NCI-H226 (cell line): Measurements from ENCODE around the gene WNK1.
"Not testable (repeated sequence)": the region's sequence is repeated elsewhere in the genome, so short reads cannot be mapped to it uniquely, and the experiment has no call there.

Source experiments
- DNase-seq: peaks from one replicate; pipeline ENCODE4 v3.0.0-alpha.2; 2015

The WNK1 gene

DNA sequence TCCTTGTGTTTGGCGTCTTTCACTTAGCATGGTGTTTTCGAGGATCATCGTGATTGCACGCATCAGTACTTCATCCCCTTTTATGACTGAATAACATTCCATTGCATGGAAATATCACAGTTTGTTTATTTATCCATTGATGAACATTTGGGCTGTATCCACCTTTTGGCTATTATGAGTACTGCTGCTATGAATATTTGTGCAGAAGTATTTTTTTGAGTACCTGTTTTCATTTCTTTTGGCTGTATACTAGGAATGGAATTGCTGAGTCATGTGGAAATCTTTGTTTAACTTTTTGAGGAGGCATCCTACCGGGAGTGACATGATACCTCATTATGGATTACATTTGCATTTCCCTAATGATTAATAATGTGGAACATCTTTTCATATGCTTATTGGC lies 66.4 kb downstream of the WNK1 start:
- DNase-seq: no peak

DNA sequence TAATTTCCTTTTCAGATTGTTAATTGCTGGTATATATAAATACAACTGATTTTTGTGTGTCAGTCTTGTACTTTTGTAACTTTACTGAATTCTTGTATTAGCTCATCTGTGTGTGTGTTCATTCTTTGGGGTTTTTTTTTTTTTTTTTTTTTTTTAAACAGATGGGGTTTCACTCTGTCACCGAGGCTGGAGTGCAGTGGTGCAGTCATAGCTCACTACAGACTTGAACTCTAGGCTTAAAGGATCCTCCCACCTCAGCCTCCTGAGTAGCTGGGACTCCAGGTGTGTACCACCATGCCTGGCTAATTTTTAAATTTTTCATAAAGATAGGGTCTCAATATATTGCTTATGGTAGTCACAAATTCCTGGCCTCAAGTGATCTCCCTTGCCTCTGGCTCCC lies 68.0 kb downstream of the WNK1 start:
- DNase-seq: no peak

DNA sequence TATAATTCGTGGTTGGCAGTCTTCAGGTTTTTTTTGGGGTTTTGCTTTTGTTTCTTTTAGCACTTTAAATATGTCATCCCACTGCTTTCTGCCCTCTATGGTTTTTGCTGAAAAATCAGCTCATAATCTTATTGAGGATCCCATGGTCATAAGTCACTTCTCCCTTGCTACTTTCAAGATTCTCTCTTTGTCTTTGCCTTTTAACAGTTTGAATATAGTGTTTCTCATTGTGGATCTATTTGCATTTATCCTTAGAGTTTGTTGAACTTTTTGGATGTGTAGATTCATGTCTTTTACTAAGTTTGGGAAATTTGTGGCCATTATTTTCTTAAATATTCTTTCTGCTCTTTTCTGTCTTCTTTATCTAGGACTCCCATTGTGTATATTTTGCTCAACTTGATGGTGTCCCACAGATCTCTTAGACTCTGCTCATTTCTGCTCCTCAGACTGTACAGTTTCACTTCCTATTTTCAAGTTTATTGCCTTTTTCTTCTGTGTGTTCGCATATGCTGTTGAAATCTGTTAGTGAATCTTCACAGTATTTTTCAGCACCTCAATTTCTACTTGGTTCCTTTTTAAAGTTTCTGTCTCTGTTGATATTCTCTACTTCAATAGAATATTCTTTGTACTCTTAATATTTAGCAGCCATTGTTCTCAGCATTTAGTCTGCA lies 70.8 kb downstream of the WNK1 start:
- DNase-seq: no peak

DNA sequence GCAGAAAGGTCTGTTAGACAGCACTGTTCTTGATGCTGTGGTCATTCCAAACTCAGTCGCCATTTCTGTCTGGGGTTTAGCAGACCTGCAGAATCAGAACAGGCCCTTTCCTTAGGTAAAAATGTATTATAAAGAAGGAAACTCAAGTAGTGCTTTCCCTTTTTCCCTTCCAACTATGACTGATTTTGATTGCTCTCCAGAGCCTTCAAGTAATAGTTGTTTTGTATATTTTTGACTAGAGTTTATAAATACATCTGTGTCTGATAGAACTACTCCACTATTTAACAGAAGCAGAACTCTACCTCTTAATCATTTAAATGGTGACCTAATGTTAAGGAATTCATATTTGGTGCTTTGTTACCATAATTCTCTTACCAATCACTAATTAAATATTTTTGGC lies 74.0 kb downstream of the WNK1 start:
- no peak for DNase-seq

DNA sequence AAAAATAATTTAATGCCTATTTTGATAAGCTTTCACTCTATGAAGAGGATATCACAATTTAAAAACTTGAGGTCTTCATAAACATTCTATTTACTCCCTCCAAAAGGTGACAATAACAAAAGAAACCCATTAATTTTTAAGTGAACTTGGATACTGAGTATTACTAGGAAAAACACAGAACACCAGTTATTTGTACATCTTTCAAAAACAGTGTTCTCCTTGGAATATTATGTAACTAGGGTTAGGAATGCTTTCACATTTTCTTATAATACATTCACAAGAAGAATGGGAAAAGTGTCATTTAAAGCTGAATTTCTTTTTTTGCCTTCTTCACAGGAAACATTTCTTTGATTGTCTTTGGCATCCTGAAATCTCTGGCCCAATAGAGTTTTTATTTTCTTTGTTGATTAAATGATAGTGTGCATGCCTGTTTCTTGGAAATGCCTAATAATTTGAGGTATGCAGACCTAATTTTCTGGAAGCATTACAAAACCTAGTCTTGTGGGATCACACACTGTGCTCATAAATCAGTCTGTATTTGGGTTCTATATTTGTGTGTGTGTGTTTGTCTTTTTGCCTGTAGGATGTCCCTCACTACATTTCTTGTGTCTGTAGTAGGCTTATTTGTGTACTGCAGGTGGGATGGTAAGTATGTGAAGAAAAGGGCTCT lies 76.5 kb downstream of the WNK1 start:
- DNase-seq: no peak

DNA sequence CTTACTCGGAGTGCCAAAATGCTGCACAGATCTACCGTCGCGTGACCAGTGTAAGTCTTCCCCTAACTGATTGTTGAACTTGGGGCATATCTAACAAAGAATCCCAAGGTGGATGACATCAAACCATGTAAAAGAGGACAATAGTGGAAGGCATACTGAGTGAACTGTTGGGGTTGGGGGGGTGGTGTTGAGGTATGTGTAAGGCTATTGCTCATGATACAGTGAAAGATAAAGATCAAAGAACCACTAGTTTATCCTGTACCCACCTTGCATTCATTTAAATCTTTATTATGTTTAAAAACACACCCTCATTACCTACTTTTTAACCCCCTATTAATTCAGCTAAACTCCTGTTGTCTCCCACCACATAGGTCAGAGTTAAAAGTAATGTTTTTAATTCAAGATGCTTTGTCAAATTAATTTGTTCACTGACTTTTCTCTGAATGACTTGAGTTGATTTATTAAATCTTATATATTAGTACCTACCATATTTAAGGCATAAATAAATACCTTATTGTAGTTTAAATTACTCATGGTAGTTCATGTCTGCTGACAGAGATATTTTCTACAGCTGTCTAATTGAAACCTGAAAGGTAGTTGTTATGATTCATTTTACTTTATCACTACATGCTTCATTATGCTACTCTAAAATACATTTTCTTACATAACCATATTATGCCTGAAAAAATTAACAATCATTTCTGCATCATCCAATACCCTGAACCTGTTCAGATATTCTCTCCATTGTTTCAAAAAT lies 77.9 kb downstream of the WNK1 start:
- DNase-seq: no peak

GRCh38 chr12:835754-836518 lies 83.6 kb downstream of the WNK1 start:
- no peak for DNase-seq

DNA sequence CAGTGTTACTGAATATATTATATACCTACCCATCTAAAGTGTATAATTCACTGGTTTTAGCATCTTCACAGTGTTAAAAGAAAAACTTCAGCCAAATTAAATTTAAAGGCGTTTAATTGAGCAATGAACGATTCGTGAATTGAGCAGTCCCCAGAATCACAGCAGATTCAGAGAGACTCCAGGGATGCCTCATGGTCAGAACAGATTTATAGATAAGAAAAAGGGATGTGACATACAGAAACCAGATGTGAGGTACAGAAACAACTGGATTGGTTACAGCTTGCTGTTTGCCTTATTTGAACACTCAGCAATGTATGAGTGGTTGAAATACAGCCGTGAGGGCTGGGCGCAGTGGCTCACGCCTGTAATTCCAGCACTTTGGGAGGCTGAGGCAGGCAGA lies 84.6 kb downstream of the WNK1 start:
- DNase-seq: no peak

- no peak for DNase-seq
Observed at GRCh38 chr12:837548-837947, 85.2 kb downstream of the WNK1 start.

DNA sequence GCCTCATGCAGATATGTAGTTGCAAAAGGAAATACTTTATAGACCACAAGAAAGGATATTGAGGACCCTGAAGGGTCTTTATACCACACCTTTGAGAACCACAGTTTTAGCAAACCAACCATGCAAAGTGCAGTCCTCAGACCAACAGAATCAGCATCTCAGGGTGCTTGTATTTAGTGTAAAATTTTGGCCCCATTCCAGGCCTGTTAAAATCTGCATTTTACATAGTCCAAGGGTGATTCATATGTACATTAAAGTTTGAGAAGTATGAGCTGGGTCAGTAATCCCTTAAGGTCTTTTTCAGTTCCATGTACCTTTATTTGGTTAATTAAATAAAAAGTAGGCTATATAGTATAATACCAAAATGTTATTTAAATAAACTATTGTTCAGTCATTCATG lies 91.2 kb downstream of the WNK1 start:
- peak; percentile 21 for DNase-seq

GRCh38 chr12:846421-846820 lies 94.0 kb downstream of the WNK1 start:
- DNase-seq: no peak

DNA sequence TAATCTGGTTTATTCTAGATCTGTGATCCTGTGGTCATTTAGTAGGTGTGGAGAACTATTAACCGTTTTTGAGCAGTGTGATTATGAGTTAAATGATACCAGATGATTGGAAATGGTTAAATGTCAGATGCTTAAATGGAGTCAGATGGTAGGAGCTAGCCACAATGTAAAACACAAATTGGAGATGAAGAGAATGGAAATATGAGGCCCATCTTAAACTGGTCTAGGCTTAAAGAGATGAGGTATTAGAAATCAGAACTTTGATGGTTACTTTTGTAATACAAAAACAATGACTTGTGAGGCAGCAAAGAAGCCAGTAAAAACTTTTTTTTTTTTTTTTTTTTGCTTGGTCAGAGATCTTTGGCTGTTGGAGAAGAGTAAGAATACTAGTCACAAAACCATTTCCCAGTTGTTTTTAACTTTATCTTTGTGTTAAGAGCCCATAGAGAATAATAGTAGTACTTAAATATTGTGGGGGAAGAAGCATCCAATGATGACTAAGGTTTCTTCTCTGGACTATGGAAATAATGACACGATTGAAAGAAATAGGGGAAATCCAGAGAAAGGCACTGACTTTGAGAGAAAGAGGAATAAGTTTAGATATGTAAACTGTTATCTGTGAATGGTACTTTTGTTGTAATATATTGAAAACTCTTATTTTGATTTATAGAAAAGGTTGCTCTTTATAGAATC lies 95.9 kb downstream of the WNK1 start:
- DNase-seq: peak; percentile 12

- no peak for DNase-seq
Observed at GRCh38 chr12:848882-849527, 96.6 kb downstream of the WNK1 start.

DNA sequence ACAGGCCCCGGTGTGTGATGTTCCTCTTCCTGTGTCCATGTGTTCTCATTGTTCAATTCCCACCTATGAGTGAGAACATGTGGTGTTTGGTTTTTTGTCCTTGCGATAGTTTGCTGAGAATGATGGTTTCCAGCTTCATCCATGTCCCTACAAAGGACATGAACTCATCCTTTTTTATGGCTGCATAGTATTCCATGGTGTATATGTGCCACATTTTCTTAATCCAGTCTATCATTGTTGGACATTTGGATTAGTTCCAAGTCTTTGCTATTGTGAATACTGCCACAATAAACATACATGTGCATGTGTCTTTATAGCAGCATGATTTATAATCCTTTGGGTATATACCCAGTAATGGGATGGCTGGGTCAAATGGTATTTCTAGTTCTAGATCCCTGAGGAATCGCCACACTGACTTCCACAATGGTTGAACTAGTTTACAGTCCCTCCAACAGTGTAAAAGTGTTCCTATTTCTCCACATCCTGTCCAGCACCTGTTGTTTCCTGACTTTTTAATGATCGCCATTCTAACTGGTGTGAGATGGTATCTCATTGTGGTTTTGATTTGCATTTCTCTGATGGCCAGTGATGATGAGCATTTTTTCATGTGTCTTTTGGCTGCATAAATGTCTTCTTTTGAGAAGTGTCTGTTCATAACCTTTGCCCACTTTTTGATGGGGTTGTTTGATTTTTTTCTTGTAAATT lies 97.5 kb downstream of the WNK1 start:
- not testable (repeated sequence) for DNase-seq

GRCh38 chr12:851343-851742 lies 99.0 kb downstream of the WNK1 start:
- DNase-seq: no peak

DNA sequence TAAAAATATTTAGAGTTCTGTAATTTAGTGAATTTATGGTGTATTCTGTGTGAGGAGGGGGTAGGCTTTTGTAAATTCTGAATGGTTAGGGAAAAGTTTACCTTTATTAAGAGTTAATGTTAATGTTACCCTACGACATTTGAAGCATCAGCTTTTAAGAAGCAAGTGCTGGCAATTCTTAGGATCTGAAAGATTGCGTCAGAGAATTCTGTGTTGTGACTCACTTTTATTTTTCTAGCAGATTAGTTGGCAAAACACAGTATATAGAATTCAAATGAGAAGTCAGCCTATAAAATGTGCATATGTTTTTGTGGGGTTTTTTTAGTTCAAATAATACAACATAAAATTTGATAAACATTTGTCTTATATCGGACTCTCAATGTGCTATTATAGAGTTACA lies 99.5 kb downstream of the WNK1 start:
- peak; percentile 66 for DNase-seq

- DNase-seq: no peak
Observed at GRCh38 chr12:852864-853263, 100.5 kb downstream of the WNK1 start.

DNA sequence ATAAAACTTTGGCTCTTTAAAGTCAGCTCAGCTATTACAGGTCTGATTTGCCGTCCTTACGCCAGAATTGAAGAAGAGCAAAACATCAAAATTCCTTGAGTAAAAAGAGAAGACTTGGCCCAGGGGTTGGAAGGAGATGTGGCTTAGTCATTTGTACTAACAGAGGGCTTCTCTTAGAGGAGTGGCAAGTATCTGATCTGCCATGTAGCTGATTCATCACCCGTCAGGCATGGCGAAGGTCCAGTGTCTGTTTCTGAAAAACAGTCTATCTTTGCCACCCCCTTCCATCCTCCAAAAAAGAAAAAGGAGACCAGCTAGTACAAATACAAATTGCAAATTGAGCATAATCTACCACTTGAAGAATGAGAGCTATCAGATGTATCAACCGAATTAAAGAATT lies 105.2 kb downstream of the WNK1 start:
- DNase-seq: peak; percentile 69

DNA sequence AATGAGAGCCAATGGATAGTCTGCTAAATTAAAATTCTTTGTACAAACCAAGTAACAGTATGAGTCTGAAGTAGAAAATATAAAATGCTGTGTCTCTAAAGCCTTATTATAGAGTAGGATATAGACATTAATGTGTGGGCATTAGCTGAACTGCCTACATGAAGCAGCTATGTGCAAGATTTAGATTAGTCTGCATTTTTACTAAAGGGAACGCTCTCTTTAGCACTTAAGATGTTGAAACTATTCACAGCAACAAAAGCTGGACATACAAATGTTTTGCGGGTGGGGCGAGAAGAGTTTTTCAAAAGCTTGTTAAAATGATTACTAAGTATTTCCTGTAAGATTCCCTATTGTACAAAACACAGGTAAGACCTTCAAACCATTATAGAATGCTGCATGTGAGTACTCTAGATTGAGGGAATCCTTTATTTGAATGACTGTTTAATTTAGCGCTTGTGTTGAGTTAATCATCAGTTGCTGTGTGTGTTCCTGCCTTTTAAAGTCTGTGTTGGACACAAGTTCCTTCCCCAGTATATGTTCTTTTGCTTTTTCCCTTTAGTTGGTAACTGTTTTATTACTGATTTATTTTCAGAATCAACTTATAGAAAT lies 110.0 kb downstream of the WNK1 start:
- DNase-seq: no peak

- DNase-seq: no peak
Observed at GRCh38 chr12:863285-863684, 110.9 kb downstream of the WNK1 start.

- no peak for DNase-seq
Observed at GRCh38 chr12:865614-866013, 113.2 kb downstream of the WNK1 start.
